NCI-H146 (cell line): Measurements from ENCODE around the gene STPG3.
A peak's percentile ranks its signal among the peaks of the same experiment; 100 is the strongest.

Experiments used
- DNase-seq: peaks from one replicate; lab custom pipeline; 2025; lab: John Stamatoyannopoulos, UW

The STPG3 gene

GRCh38 chr9:137222190-137223077 lies 28.7 kb upstream of the STPG3 start, which contains the start of gene RNF208:
TSS of gene RNF208 (minus strand) at chr9:137222240. CDS start at chr9:137221212, 1,028 bp downstream.
- DNase-seq, result peak; percentile 57

GRCh38 chr9:137223078-137223970 lies 27.8 kb upstream of the STPG3 start:
- peak; percentile 96 for DNase-seq

- DNase-seq, result no peak
Observed at GRCh38 chr9:137224830-137225694, 26.0 kb upstream of the STPG3 start, which contains the start of gene CYSRT1. TSS of gene CYSRT1 (plus strand) at chr9:137225174. CDS start at chr9:137225622, 448 bp downstream.

- no peak for DNase-seq
Observed at GRCh38 chr9:137225699-137226331, 25.3 kb upstream of the STPG3 start.

- DNase-seq, result no peak
Observed at GRCh38 chr9:137226338-137227053, 24.6 kb upstream of the STPG3 start.

- DNase-seq, result peak; percentile 63
Observed at GRCh38 chr9:137227054-137227852, 23.8 kb upstream of the STPG3 start, which contains the start of gene RNF224. TSS of gene RNF224 (plus strand) at chr9:137227502. CDS start at chr9:137228336, 834 bp downstream.

- peak; percentile 29 for DNase-seq
Observed at GRCh38 chr9:137227853-137228505, 23.1 kb upstream of the STPG3 start.

GRCh38 chr9:137228506-137228967 lies 22.5 kb upstream of the STPG3 start:
- DNase-seq, result peak; percentile 46

- no peak for DNase-seq
Observed at GRCh38 chr9:137228968-137229896, 21.9 kb upstream of the STPG3 start.

GRCh38 chr9:137229903-137230704 lies 21.0 kb upstream of the STPG3 start:
- no peak for DNase-seq

- no peak for DNase-seq
Observed at GRCh38 chr9:137230705-137231371, 20.2 kb upstream of the STPG3 start, which contains the start of gene SLC34A3. TSS of gene SLC34A3 (plus strand) at chr9:137230901. CDS start at chr9:137231703, 802 bp downstream.

- DNase-seq, result no peak
Observed at GRCh38 chr9:137231372-137232039, 19.6 kb upstream of the STPG3 start.

- DNase-seq, result no peak
Observed at GRCh38 chr9:137232101-137232500, 19.0 kb upstream of the STPG3 start.

GRCh38 chr9:137232510-137232909 lies 18.6 kb upstream of the STPG3 start:
- no peak for DNase-seq

GRCh38 chr9:137233143-137233980 lies 17.7 kb upstream of the STPG3 start:
- DNase-seq, result no peak
